NCI-H460 (cell line): Measurements from ENCODE around the gene SRGAP2B. TPM values are rescaled to one million over a fixed set of nuclear protein-coding genes. Genes with fewer than 3 reads are reported as not detected.
"Not testable (repeated sequence)": the region's sequence is repeated elsewhere in the genome, so short reads cannot be mapped to it uniquely, and the experiment has no call there.

Source experiments
- DNase-seq: peaks from one replicate; pipeline ENCODE4 v3.0.0-alpha.2; 2016; ENCODE audit warnings: low read depth; ENCODE audit errors: extremely low read depth
- total RNA-seq: library from RNA; depleted of rRNA; stranded (reverse); fragments of >200 nt; shearing (Covaris generic); gene quantifications from 2 replicates; pipeline ENCODE4 v1.2.3, GENCODE V29; 2014

The SRGAP2B gene
- total RNA-seq, 1 experiment from 2014 or later: 28.1 TPM

DNA sequence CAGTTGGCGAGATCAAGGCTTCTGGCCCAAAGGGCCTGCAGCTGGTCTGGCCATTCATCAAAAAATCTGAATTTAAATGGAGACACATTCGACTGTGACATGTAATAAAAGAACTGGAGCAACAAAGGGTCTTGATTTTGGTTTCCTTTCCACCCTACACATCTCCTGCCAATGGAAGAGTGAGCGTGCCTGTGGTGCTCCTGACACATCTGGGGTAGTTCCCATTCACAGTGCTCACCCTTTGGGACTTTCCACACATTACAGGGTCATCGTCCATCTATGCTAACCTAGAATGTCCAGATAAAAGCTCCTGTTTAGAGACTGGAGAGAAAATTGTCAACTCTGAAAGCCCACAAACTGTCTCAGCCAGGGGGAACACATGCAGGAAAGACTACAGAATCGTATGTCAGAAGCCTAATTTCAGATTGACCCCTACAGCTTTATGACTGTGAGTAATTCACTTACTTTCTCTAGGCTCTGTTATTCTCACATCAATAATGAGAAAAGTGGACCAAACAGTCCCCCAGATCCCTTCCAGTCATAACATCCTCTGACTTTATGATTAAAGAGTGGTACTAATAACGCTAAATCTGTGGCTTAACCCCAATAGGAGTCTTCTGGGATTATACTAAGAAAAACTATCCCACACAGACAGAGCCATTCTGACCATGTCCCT is 46.8 kb downstream of the SRGAP2B start:
- DNase-seq: not testable (repeated sequence)

GRCh38 chr1:145047553-145047952 is 47.6 kb downstream of the SRGAP2B start:
- not testable (repeated sequence) for DNase-seq

DNA sequence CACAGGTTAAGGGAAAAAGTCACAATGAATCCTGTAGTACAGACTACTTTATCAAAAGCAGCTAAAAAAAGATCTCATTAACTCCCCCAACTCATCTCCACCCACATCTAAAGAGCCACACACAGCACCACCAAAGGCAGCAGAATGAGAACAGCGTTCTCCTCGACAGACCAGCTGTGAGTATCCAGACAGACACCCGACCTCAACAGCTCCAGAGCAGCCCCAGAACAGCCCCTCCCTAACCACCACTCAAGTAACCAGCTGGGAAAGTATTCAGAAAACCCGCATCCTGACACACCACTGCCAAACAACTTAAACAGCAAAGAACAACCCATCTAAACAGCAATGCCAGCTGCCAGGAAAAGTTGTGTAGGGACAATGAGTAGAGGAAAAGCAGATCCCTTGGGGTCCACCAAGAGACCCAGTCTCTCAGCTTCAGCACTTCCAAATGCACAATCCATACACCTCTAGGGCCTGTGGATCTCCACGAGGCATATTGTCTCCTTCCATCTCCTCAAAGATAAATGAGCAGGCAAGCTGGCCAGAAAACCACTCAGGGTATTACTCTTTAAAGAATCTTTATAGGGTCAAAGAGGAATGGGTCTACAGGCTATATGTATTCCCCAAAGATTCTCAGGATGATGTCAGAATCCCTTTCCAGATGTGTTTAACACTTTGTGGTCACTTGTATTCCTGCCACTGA is 49.4 kb downstream of the SRGAP2B start:
- not testable (repeated sequence) for DNase-seq

DNA sequence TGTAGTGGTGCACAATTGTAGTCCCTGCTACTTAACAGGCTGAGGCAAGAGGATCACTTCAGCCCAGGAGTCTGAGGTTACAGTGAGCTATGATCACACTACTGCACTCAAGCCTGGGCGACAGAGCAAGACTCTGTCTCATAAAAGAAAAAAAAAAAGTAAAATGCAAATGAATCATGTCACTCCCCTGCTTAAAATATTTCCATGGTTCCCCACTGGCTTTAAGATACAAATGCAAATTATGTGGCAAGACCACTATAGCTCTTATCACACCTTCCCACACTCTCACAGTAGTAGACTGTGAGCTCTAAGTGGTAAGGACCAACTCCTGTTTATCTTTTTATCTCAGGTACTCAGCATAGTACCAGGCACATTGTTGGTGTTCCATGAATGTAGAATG is 53.6 kb downstream of the SRGAP2B start:
- not testable (repeated sequence) for DNase-seq

DNA sequence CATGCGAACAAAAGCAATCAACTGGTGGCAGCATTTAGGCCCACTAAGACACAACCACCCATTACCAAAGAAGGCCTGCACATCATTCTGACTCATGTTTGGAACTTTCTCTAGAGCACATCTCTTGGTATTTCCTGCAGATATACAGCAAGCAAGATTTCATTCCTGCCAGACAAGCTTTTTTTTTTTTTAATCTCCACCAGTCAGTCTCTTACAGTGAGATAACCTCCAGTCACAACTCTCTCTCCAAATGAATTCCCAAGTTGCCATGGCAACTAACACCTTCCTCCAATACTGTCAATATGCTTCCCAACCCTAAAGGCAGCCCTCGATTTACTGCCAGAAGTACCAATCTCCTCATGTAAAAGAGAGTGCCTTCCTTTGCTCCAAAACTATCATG is 59.1 kb downstream of the SRGAP2B start:
- DNase-seq: not testable (repeated sequence)

DNA sequence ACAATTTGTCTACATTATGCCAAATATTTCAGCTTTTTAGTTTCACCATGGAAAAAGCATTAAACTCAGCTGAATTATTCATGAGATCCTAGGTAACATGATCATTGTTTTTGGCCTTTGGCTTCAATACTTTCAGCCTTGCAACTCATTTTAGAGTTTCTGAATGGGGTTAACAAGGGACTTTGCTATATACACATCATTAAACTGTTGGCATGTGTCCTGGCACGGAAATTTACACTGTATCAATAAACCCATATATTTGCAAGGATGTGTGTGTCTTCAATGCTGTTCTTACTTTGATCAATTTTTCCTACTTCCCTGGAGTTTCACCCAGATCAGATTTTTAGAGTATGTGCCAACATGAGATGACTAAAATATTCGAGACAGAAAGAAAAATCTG is 61.6 kb downstream of the SRGAP2B start:
- DNase-seq: not testable (repeated sequence)

DNA sequence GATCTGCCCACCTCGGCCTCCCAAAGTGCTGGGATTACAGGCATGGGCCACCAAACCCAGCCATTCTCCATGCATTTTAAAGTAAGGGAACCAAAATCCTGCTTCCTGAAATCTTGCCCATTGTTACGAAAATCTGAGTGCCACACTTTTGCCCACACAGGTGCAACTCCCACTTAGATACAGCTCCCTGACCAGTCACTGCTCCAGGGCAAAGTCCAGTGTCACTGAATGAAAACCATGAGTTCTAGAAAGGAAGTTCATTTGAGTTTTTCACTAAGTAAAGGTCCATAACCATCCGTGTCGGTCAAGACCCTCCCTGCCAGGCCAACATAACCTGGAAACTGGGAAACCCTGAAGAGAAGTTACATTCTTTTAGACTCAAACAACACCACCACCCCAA is 67.9 kb downstream of the SRGAP2B start:
- DNase-seq: not testable (repeated sequence)

DNA sequence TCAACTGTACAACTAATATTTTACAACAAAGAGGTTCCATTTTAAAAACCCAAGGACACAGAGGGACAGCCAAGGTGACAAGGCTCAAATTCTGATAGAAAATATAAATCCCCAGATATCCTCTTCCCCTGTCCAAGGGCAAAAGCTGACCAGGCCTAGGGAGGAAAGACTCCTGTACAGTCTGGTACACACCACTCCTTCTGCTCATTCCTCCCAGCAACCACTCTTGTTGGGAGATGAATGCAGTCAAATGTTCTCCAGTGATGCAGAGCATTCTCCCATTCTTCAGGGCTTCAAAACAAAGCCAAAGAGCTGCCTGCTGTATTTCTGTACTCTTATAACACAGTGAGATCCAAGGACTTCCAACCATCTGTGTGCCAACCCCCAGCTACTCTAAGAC is 69.8 kb downstream of the SRGAP2B start:
- DNase-seq: not testable (repeated sequence)

DNA sequence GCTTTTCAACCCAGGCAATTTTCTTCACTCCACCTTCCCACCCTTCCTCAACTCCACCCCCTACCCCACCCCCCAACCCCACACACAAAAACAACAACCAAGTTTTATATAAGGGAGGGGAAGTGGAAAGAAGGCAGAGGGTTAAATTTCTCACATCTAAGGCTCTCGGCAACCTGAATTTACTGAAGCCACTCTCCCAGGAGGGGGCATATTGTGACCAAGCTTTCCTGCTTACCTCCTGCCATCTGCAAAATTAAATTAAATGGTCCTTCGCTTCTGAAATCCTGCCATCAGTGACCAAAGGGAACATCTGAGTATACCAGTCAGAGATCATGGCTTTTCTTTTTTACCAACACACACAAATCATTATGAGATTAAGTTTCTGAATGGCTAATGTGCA is 72.9 kb downstream of the SRGAP2B start:
- not testable (repeated sequence) for DNase-seq

- not testable (repeated sequence) for DNase-seq
Measured at GRCh38 chr1:145021749-145022148, 73.4 kb downstream of the SRGAP2B start.

DNA sequence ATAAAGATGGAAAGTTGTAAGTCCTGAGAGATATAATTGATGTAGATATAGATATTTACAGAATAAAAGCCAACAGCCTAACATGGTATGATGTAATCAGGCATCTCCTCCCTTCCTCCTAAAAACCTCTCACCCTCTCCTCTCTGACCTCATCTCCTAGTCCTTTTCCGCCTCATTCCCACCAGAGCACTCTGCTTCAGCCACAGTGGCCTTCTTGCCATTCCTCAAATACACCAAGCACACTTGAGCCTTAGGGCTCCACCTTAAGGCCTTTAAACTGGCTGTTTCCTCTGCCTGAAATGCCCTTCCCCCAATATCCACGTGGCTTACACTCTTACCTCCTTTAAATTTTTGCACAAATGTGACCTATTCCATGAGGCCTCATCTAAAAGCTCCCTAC is 75.4 kb downstream of the SRGAP2B start:
- not testable (repeated sequence) for DNase-seq

GRCh38 chr1:145017725-145018124 is 77.4 kb downstream of the SRGAP2B start:
- not testable (repeated sequence) for DNase-seq

- not testable (repeated sequence) for DNase-seq
Measured at GRCh38 chr1:145016492-145016862, 78.7 kb downstream of the SRGAP2B start.

GRCh38 chr1:145015744-145016491 is 79.2 kb downstream of the SRGAP2B start:
- DNase-seq: not testable (repeated sequence)

DNA sequence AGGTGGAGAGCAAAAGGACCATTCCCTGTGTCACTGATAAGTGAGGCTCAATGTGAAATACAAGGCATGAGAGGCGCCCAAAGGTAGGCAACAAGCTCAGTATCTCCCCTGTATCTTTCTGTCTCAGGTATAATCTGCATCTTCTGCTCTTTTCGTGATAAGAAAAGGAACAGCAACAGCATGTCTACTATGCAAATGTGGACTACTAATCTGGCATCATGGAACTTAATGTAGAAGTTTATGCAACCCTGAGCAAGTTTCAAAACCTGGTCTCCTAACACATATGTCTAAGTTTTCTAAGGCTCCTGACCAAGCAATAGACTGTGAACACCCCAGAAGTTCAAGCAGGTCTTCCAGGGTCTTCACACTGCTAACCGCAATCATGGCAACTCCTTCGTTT is 81.8 kb downstream of the SRGAP2B start:
- not testable (repeated sequence) for DNase-seq

DNA sequence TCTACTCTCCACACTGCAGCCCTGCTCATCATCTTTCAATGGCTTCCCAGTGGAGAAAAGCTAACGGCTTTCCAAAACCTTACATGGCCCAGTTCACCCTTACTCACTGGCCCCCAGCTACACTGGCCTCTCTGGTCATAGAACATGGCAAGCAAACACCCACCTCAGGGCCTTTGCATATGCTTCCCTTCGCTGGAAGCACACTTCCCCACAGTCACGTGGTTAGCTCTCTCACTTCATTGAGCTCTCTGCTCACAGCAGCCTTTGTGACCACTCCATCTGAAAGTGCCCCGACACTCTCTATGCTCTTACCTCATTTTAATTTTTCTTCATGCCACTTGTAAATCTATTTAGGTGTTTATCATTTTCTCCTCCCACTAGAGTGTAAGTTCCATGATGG is 83.3 kb downstream of the SRGAP2B start:
- DNase-seq: not testable (repeated sequence)

- not testable (repeated sequence) for DNase-seq
Measured at GRCh38 chr1:145010580-145010979, 84.5 kb downstream of the SRGAP2B start.

- DNase-seq: not testable (repeated sequence)
Measured at GRCh38 chr1:145009928-145010327, 85.2 kb downstream of the SRGAP2B start.

GRCh38 chr1:145008388-145008787 is 86.7 kb downstream of the SRGAP2B start:
- not testable (repeated sequence) for DNase-seq

- not testable (repeated sequence) for DNase-seq
Measured at GRCh38 chr1:145005142-145005541, 90.0 kb downstream of the SRGAP2B start.

DNA sequence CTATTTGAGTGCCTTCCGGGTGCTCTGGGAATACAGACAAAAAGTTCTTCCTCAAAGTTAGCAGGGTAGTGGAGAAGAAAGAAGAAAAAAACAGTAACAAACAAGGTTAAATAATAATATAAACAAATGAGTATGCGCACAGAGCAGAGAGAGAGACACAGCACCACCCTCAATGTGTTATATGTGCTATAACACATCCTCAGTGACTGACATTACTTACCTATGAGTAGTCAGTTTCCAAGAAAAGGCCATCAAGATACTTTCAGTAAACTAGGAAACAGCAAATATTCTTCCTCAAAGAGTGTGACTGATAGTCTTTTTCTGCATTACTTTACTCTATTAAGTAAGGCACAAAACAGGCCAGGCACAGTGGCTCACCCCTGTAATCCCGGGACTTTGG is 93.7 kb downstream of the SRGAP2B start:
- not testable (repeated sequence) for DNase-seq
